Measurements from ENCODE around the gene SLC39A7. TPM values are rescaled to one million over a fixed set of nuclear protein-coding genes. Genes with fewer than 3 reads are reported as not detected.
"Not testable (repeated sequence)": the region's sequence is repeated elsewhere in the genome, so short reads cannot be mapped to it uniquely, and the experiment has no call there.

SLC39A7 gene
- total RNA-seq, 1 experiment from 2014 or later: 459 TPM

DNA sequence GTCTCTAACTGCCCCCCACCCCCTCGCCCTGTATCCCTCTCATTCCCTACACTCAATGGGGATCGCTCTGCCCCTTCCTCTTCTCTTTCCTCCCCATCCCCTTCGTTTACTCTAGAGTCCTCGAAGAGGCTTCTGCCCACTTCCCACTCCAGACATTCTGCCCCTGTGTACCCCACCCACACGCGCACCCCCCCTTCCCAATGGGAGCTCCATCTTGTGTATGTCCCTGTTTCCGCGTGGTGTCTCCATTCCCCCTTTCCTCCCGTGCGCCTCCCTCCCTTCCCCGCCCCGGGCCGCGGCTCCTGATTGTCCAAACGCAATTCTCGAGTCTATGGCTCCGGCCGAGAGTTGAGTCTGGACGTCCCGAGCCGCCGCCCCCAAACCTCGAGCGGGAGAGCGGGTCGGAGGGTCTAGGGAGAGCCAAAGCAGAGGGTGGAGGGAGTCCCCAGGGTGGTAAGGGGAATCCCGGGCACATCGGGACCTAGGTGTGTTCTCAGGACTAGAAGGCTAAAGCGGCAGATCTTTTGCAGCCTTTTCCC lies 7.0 kb downstream of the SLC39A7 start:
- Histone ChIP-seq H3K27me3 (no peaks in the 10 kb centered on the region), H3K36me3 (peaks cover 58% of the 10 kb centered on the region), H3K4me3 (peak overlapping the region; percentile 98), H3K9me3 (no peaks in the 10 kb centered on the region)
- DNase-seq: peak; percentile 88

DNA sequence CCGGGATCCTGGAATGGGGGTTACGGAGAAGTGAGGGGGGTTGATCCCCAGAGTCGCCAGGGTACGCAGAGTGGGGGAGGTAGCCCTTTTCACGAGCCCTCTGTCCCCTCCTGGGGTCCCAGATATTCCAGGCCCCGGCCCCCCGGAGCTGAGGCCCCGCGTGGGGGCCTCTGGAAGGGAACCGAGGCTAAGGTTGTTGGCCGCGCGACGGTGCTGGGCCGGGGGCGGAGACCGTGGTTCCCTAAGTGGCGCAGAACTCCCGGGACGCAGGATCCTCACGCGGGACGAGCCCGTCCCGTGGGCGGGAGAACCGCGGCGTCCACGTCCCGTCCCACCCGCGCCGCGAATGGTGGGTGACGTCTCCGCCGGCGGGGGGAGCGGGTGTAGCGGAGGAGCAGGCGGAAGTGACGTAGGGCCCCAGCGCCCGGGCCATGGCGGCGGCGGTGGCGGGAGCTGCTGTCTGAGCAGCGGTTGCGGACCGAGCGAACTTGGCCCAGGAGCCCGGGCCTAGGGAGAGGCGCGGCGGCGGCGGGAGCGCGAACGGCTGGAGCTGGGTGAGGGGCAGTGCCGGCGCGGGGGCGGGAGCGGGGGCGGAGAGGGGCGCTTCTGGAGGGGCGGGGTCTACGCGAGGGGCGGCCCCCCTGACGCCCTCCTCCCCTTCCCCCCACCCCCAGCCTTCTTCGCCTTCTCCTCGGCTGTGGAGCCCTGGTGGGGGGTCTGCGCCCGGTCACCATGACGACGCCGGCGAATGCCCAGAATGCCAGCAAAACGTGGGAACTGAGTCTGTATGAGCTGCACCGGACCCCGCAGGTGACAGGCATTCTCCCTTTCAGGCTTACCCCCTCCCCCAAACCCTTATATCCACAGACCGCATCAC lies 7.7 kb downstream of the SLC39A7 start, which contains the start of gene RING1:
Gene RING1, plus strand, starts transcription at position 410 of the 877 bp plus-strand sequence. Its CDS starts 323 bp downstream, at position 733.
- H3K4me3 ChIP-seq: peak within 1 kb of the TSS; percentile 98
- H3K36me3 ChIP-seq: peaks cover 51% of the 10 kb centered on the region
- no peaks in the 10 kb centered on the region for H3K9me3 ChIP-seq
- peak; percentile 97 for DNase-seq
- H3K27me3 ChIP-seq: no peaks in the 10 kb centered on the region

DNA sequence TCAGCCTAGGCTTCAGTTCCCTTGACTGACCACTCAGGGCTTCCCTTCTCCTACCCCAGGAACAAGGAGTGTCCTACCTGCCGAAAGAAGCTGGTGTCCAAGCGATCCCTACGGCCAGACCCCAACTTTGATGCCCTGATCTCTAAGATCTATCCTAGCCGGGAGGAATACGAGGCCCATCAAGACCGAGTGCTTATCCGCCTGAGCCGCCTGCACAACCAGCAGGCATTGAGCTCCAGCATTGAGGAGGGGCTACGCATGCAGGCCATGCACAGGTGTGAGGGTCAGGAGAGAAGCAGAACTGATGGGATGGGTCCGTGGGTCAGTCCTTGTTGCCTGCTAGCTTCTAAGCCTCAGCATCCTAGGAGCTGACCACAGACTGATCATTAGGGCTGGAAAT lies 9.2 kb downstream of the SLC39A7 start:
- peaks cover 36% of the 10 kb centered on the region for H3K36me3 ChIP-seq
- DNase-seq: no peak

DNA sequence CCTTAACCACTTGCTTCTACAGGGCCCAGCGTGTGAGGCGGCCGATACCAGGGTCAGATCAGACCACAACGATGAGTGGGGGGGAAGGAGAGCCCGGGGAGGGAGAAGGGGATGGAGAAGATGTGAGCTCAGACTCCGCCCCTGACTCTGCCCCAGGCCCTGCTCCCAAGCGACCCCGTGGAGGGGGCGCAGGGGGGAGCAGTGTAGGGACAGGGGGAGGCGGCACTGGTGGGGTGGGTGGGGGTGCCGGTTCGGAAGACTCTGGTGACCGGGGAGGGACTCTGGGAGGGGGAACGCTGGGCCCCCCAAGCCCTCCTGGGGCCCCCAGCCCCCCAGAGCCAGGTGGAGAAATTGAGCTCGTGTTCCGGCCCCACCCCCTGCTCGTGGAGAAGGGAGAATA lies 10.5 kb downstream of the SLC39A7 start:
- Histone ChIP-seq H3K27me3 (peaks cover 2% of the 10 kb centered on the region; the same call in 1 of the 2 replicates), H3K4me3 (no peak overlapping the region), H3K9me3 (no peaks in the 10 kb centered on the region), H3K36me3 (peaks cover 27% of the 10 kb centered on the region)
- DNase-seq: no peak

More for the DNA sequence above, 9.2 kb downstream of the SLC39A7 start:
- H3K9me3 ChIP-seq: no peaks in the 10 kb centered on the region
- no peak overlapping the region for H3K4me3 ChIP-seq
- peaks cover 2% of the 10 kb centered on the region; the same call in 1 of the 2 replicates for H3K27me3 ChIP-seq

DNA sequence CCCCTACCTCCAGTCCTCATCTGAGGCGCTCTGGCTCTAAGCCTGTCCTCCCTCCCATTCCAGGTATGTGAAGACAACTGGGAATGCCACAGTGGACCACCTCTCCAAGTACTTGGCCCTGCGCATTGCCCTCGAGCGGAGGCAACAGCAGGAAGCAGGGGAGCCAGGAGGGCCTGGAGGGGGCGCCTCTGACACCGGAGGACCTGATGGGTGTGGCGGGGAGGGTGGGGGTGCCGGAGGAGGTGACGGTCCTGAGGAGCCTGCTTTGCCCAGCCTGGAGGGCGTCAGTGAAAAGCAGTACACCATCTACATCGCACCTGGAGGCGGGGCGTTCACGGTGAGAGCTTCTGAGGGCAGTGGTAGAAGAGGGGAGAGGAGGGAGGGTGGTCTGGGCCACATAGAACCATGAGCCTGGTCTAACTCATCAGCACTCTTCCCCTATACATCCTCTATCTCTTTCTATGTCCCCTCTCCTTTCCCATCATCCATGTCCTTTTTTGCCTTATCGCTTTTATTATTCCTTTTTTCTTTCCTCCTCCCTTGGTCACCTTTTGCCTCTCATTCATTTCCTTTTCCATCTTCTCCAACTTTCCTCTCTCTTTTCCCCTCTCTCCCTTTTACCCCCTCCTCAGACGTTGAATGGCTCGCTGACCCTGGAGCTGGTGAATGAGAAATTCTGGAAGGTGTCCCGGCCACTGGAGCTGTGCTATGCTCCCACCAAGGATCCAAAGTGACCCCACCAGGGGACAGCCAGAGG lies 11.2 kb downstream of the SLC39A7 start:
- Histone ChIP-seq H3K4me3 (no peak overlapping the region), H3K9me3 (no peaks in the 10 kb centered on the region), H3K36me3 (peaks cover 27% of the 10 kb centered on the region), H3K27me3 (peaks cover 2% of the 10 kb centered on the region; the same call in 1 of the 2 replicates)
- DNase-seq: no peak

DNA sequence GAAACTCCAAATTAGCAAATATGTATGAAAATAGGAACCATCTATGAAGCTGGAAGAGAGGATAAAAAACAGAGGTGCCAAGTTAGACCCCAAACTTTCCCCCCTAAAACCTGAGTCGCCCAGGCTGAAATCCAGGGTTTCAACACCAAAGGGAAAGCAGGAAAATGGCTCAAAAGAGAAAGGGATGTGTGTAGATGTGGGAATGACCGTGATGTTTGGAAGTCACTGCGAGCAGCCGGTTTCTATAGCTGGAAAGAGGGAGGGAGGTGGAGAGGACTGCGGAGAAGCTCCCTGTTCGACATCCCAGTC lies 12.1 kb downstream of the SLC39A7 start:
- peak overlapping the region; percentile 41 for H3K4me3 ChIP-seq
- H3K36me3 ChIP-seq: peaks cover 27% of the 10 kb centered on the region
- H3K9me3 ChIP-seq: no peaks in the 10 kb centered on the region
- peaks cover 2% of the 10 kb centered on the region; the same call in 1 of the 2 replicates for H3K27me3 ChIP-seq
- DNase-seq: no peak

DNA sequence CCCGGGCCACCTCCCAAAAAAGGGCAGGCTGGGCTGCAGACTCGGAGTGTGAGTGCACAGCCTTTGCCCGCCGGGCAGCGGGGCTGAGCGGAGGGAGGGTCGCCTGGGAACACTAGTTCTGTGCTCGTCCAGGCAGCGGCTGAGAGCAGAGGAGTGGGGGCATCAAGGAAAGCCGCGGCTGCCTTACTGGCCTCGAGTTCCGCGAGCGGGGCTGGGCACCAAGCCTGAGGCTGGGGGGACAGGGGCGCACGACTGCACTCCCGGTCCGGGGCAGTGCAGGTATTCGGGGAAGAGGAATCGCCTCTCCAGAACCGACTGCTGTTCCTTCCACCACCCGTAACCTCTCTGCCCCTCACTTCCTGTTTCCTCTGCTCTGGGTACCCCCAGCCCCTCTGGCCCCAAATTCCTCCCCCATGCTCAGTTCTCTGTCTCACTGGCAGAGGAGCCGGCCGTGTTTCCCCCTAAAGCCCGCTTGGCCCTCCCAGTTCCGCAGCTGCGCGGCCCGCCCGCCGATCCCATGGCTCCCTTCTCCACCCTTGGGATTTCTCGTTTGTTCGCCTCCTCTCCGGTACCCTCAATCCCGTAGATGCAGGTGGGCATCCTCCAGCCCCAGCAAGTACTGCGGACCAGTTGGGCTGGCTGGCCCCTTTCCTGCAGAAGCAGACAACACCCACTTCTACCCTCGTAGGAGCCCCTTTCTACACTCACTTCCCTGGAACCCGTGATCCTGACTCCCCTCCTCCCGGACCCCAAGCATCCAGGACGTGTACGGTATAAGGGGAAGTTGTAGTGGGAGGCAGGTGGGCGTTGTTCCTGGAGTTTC lies 12.7 kb downstream of the SLC39A7 start:
- DNase-seq: peak; percentile 64
- no peaks in the 10 kb centered on the region for H3K9me3 ChIP-seq
- peaks cover 23% of the 10 kb centered on the region for H3K36me3 ChIP-seq
- H3K27me3 ChIP-seq: peaks cover 2% of the 10 kb centered on the region; the same call in 1 of the 2 replicates
- peak overlapping the region; percentile 41 for H3K4me3 ChIP-seq

DNA sequence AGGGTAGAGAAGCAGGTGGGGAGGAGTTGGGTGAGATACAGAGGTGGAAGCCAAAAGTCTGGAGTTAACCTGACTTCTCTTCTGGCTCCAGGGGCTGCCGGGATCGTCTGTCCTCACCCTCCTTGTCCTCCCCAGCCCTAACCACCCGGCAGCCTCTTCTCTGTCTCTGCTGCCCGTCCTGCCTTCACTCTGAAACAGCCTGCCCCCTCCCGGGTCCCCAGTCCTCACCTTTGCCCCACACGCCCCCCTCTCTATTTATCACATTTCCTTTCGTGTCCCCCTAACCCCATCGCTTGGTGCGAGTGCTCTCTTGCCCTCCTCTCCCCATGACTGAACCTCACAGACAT lies 13.3 kb downstream of the SLC39A7 start:
- H3K9me3 ChIP-seq: no peaks in the 10 kb centered on the region
- H3K4me3 ChIP-seq: no peak overlapping the region; the same call in 1 of the 2 replicates
- peaks cover 21% of the 10 kb centered on the region for H3K36me3 ChIP-seq
- peaks cover 4% of the 10 kb centered on the region; the same call in 1 of the 2 replicates for H3K27me3 ChIP-seq
- no peak for DNase-seq

DNA sequence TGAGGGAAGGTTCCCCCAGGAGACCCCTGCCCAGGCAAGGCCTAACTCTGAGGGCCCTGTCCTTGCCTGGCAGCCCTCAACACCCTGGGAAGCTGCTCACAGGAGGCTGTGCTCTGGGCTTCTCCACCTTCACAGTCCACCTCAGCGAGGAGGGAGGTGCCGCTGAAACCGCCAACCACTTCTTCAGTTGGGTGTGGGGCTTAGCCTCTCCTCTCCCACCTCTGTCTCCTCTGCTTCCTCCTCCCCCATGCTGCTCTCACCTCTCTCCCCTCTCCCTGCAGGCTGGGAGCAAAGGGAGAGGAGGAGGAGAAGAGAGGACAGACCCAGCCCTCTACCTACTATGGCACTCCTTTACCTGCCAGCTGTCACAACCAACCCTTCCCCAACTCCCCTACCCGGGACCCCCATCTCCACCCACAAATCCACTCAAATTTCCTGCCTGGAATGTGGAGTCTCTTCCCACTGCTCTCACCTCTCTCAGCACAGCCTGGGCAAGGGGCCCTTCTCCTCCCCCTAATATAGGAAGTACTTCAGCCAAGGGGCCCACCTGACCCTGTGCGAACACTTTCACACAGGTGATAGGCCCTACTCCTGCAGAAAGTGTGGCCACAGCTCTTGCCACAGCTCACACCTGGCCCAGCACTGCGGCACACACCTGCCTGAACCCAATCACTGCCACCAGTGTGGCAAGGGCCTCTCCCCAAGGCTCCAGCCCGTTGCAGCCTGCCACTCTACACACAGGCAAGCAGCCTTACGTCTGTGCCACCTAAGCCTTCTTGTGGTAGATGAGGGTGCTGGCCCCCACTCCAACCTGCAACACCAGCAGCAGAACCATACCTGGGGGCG lies 14.8 kb downstream of the SLC39A7 start:
- no peaks in the 10 kb centered on the region for H3K9me3 ChIP-seq
- peaks cover 5% of the 10 kb centered on the region for H3K36me3 ChIP-seq
- no peak for DNase-seq
- H3K4me3 ChIP-seq: no peak overlapping the region
- peaks cover 8% of the 10 kb centered on the region for H3K27me3 ChIP-seq

DNA sequence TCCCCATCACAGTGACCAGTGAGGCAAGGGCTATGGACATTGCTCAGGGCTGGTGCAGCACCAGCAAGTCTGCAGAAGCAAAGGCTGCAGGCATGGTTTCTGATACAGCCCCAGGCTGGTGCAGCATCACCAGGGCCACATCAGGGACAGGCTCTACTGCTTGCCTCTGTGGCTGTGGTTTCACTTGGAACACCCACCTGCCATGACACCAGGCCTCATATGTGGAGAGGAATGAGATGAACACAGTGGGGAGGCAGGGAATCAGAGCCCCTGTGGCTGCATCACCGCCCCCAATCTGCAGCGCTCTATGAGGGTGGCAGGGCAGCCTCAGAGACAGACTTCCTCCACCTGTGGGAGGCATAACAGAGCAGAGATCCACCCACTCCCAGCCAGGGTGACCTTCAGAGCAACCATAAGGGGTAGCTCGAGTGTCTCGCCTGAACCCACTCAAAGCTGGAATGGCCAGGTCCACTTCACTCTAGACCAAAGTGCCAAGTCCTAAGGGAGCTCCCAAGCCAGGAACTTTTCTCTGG lies 15.5 kb downstream of the SLC39A7 start:
- peaks cover 14% of the 10 kb centered on the region for H3K27me3 ChIP-seq
- DNase-seq: no peak
- H3K4me3 ChIP-seq: no peak overlapping the region
- no peaks in the 10 kb centered on the region for H3K9me3 ChIP-seq
- no peaks in the 10 kb centered on the region for H3K36me3 ChIP-seq

DNA sequence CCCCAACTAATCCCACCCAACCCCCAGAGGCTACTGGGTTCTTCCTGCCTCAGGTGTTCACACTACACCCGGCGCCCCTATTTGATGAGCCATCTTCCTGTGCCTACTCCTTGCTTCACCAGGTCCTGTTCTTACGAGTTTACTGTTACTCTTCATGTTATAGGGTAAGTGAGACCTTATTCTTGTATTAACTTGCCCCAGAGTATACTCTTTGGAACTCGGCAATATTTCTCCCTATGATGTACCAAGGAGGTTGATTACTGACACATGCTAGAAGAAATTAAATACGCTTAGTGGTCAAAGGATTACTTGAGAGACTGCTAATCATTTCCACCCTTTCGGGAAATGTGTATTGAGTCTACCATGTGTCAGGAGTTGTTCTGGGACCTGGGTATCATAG lies 16.6 kb downstream of the SLC39A7 start:
- H3K4me3 ChIP-seq: no peak overlapping the region
- H3K9me3 ChIP-seq: no peaks in the 10 kb centered on the region
- H3K36me3 ChIP-seq: no peaks in the 10 kb centered on the region
- peaks cover 21% of the 10 kb centered on the region for H3K27me3 ChIP-seq
- DNase-seq: no peak

DNA sequence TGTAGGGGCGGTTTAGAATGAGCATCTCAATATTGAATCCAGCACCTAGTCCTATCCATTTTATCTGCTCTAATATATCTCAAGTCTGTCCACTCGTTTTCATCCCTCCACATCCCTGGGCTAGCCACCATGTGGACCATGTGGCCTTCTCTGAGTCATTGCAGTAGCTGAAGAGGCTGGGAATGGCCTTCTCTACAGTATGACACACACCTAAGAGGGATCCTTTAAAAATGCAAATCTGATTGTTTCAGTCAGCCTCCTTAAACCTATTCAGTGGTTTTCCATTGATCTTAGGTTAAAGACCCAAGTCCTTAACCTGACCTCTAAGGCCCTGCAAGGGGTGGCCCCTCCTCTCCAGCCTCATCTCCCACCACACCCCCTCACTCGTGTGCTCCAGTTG lies 17.0 kb downstream of the SLC39A7 start:
- Histone ChIP-seq H3K27me3 (peaks cover 24% of the 10 kb centered on the region), H3K36me3 (no peaks in the 10 kb centered on the region), H3K9me3 (no peaks in the 10 kb centered on the region), H3K4me3 (no peak overlapping the region)
- no peak for DNase-seq

DNA sequence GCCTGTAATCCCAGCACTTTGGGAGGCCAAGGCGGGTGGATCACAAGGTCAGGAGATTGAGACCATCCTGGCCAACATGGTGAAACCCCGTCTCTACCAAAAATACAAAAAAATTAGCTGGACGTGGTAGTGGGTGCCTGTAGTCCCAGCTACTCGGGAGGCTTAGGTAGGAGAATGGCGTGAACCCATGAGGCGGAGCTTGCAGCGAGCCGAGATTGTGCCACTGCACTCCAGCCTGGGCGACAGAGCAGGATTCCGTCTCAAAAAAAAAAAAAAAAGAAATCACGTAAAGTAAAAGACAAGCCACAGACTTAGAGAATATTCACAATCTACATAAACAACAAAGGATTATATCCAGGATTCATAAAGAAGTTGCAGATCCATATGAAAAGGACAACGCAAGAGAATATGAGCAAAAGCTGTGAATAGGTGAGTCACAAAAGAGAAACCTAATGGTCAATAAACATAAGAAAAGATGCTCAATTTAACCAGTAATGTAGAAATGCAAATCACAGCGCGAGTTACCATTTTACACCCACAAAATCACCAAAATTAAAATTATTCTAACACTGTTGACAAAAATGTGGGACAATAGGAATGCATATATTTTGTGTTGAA lies 25.9 kb downstream of the SLC39A7 start:
- not testable (repeated sequence) for H3K9me3 ChIP-seq, DNase-seq, H3K36me3 ChIP-seq, H3K4me3 ChIP-seq
- peaks cover 36% of the 10 kb centered on the region for H3K27me3 ChIP-seq

DNA sequence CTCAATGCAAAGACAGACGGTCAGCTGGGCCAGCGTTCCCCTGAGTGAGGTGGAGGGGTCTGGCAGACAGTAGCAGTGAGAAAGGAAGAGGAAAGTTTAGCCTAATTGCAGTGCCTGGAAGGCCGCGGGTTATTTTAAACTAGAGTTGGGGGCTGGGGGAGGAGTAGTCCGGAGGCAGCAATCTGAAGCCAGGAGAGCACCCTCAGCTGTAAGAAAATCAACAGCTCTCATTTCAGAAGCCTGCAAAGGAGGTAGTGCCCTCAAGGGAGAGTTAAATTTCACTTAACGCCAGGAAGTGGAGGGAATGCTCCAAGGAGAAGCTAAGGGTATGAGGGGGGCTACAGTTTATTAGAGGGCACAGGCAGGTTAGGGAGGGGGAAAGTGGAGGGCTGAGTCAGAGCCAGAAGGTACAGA lies 34.6 kb downstream of the SLC39A7 start:
- no peak for DNase-seq
- Histone ChIP-seq H3K9me3 (no peaks in the 10 kb centered on the region), H3K36me3 (no peaks in the 10 kb centered on the region), H3K27me3 (peaks cover 18% of the 10 kb centered on the region), H3K4me3 (no peak overlapping the region)

DNA sequence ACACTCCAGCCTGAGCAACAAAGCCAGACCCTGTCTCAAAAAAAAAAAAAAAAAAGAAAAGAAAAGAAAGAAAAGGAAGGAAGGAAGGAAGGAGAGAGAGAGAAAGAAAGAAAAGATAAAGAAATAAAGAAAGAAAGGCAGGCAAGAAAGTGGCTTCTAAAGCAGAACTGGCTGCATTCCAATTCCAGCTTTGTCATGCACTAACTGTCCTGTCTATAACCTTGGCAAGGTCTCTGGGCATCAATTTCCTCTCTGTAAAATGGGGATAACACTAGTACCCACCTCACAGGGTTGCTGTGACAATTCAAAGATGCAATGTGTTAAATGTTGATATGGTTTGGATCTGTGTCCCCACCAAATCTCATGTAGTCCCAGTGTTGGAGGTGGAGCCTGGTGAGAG lies 35.7 kb downstream of the SLC39A7 start:
- no peak for DNase-seq
- no peak overlapping the region for H3K4me3 ChIP-seq
- H3K9me3 ChIP-seq: no peaks in the 10 kb centered on the region
- H3K27me3 ChIP-seq: peaks cover 18% of the 10 kb centered on the region
- H3K36me3 ChIP-seq: no peaks in the 10 kb centered on the region
